HG03025 (cell line): Measurements from ENCODE around the gene CAVIN3.
A peak's percentile ranks its signal among the peaks of the same experiment; 100 is the strongest.

ENCODE experiments used
- ATAC-seq: cut with Tn5 transposase; IDR thresholded peaks from one replicate; pipeline ENCODE4 v1.9.1; 2021; ENCODE audit warnings: mild to moderate bottlenecking, moderate library complexity; ENCODE audit not compliant: unreplicated experiment, low FRiP score

The CAVIN3 gene, protein sequence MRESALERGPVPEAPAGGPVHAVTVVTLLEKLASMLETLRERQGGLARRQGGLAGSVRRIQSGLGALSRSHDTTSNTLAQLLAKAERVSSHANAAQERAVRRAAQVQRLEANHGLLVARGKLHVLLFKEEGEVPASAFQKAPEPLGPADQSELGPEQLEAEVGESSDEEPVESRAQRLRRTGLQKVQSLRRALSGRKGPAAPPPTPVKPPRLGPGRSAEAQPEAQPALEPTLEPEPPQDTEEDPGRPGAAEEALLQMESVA

DNA sequence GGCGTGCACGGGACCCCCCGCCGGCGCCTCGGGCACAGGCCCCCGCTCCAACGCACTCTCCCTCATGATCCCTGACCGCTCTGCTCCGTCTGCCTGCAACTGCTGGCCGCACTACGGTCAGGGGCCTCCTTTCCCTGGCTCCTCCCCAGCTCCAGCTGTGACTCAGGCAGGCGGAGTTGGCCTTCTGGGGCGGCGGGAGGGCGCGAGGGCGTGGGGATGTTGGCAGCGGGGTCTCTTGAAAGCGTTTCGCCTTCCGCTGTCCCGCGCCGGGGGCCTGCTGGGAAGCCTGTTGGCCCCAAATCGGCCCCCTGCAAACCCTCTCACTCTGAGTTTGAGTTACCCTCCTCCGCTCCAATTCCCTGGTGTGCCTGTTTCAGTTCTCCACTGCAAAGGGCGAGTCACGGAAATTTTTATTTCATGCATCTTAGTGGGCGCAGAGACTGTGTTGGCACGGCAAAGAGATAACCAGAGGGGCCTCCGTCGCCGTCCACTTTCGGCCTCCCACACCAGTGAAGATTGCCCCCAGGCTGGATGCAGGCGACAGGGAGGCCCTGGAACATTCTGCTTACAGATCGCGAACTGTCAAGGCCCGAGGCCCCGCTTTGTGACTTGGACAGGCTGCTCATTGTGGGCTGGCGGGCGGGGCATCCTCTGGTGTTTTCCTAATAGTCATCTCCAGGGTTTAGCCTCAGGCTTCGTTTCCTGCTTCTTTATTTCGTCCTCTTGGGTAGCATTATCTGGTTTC lies at the start of gene CAVIN3:
TSS of gene CAVIN3 (minus strand) at position 91 of the 745 bp plus-strand sequence. CDS start at position 66, 25 bp downstream.
- peak; percentile 47 for ATAC-seq

GRCh38 chr11:6365659-6366058 lies 45.4 kb upstream of the CAVIN3 start:
- no peak for ATAC-seq

DNA sequence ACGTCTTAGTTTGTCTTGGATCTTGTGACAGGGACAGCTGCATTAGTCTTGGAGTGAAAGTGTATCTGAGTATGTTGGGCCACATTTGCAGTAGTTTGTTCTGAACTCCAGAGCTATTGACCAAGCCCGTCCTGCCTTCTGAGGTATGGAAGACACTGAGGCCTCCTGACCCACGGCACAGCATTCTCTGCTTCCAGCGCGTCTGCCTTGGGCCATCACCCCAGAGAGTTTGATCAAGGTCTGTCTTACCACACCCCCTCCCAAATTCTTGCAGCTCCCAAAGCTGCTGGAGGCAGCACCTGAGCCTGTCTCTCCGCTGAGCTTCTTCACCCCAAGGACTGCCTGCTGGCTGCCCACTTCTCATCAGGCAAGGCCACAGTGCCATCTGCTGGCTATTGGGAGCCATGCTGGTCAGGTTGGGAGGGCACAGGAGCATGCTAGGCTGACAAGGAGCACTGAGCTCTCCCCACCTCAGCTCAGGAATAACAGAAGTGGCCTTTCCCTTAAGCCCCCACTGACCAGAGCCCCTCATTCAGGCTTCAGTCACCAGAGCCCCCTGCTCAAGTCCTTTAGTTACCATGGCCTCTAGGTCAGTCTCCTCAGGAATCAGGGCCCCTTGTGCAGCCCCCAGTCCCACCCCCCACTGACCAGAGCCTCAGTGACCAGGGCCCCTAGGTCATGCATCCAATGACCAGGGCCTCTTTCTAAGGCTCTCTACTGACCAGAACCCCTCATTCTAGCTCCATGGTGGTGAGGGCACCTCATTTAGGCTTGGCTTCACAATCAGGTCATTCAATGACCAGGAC lies 42.8 kb upstream of the CAVIN3 start:
- peak; percentile 97 for ATAC-seq

DNA sequence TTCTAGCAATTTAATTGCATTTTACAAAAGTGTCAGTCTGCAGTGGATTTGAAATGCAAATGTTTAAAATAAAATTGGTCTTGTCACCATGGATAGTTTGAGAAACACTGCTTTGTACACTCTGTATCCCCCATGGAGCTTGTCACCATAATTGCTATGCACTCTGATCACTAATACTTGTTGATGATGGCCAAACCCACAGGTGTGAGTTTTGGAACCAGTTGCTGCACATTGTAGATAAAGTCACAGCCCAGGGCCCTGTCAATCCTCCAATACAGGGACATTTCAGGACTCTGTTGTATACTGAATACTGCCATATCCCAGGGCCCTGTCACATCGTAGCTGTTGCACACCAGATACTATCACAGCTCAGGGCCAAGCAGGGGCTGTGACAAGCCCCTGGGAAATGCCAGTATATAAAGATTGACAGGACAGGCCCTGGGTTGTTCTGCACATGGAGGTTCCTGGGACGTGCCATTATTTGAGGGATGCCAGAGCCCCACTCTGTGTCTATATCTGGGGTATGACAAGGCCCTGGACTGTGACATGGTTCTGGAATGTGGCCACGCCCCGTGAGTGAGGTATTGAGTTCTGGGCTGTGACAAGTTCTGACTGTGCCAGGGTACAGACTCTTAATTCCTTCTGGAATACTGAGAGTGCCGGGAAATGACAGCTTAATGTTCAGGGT lies 42.0 kb upstream of the CAVIN3 start:
- ATAC-seq: no peak

DNA sequence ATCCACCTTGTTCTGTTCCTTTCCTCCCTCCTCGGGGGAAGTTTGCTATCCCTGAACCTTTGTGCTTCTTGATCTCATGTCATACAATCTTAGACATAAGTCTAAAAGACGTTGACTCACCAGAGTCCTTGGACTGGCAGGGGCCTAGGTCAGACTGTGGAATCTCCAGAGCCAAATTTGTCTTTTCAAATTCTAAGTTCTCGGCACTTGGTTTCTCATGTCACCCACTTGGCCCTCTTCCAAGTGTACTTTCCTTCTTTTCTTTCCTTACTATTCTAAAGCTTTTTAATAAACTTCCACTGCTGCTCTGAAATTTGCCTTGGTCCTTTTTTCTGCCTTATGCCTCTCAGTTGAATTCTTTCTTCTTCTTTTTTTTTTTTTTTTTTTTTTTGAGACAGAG lies 39.9 kb upstream of the CAVIN3 start:
- ATAC-seq: no peak

GRCh38 chr11:6357222-6357621 lies 36.9 kb upstream of the CAVIN3 start:
- ATAC-seq: no peak

DNA sequence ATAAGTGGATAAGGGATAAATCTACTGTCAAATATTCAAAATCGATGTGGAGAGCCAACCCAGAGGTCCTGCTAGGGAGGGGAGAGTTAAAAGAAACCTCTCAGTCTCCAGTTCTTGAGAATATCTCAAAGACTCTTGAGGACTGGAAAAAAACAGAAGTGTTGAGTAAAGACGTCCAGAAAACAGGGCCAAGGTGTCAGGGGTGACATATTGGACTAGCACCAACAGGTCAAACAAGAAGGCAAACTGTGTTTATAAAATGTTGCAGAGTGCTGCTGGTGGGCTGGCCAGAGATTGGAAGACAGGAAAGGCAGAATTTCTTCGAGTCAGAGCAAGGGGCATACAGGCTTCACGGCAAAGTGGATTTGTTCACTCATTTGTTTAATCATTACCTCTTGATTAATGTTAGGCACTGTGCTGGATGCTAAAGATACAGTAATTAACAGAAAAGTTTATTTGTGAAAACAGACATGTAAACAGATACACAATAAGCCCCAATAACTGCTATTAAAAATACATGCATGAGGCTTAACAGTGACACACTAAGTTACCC lies 36.3 kb upstream of the CAVIN3 start:
- no peak for ATAC-seq

GRCh38 chr11:6354651-6355485 lies 34.6 kb upstream of the CAVIN3 start:
- no peak for ATAC-seq

GRCh38 chr11:6353367-6353987 lies 33.2 kb upstream of the CAVIN3 start:
- ATAC-seq: peak; percentile 69

DNA sequence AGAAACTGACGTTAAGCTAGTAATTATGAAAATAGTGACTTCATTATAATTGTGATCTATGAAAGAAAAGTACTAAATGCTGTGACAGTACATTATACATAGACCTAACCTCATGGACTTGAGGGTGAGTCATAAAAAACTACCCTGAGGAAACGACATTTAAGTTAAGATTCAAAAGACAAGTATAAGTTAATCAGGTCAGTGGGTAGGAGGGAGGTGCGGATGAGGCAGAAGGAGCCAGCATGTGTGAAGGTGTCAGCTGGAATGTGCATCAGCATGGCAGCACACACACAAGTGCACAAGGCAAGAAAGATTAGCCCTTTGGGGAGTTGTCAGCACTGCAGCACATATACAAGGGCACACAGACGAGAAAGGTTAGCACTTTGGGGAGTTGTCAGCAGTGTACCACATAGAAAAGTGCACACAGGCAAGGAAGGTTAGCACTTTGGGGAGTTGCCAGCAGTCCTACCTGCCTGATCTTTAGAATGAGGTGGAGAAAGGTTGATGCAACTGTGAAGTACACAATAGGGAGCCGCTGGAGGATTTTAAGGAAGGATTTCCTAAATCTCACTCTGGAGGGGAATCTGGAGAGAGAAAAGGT lies 31.6 kb upstream of the CAVIN3 start:
- no peak for ATAC-seq

DNA sequence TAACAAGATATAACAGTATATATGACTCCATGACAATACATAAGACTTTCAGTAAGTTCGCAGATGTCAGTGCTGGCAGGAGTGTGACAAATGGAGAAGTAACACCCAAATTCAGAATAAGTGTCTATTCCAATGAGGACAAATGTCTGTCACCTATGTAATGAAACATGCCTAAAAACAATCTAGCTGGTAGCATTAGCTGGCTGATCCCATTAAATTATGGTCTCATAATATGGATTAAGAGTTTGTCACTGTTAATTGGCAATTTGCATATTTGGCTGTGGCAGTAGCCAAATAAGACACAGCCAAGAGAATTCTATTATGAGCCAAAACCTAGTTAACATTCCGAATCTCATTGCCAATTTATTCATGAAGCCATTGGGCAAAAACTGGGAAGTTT lies 30.2 kb upstream of the CAVIN3 start:
- ATAC-seq: no peak

- no peak for ATAC-seq
Measured at GRCh38 chr11:6350043-6350442, 29.7 kb upstream of the CAVIN3 start.

- ATAC-seq: no peak
Measured at GRCh38 chr11:6345366-6345765, 25.1 kb upstream of the CAVIN3 start.

GRCh38 chr11:6336293-6336692 lies 16.0 kb upstream of the CAVIN3 start:
- no peak for ATAC-seq

- no peak for ATAC-seq
Measured at GRCh38 chr11:6334806-6335205, 14.5 kb upstream of the CAVIN3 start.

- no peak for ATAC-seq
Measured at GRCh38 chr11:6333095-6333494, 12.8 kb upstream of the CAVIN3 start.

DNA sequence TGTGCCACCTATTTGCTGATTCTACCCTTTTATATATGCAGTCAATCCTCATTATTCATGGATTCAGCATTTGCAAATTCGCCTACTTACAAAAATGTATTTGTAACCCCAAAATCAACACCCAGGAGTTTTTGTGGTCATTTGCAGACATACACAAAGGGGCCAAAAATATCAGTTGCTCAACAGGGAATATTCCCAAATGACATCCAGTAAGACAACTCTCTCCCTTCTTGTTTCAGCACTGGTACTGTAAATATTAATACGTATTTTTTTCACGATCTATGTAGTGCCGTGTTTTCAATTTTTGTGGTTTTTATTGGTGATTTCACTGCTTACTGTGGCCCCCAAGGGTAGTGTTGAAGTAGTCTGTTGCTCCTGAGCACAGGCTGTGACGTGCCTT lies 11.8 kb upstream of the CAVIN3 start:
- no peak for ATAC-seq

GRCh38 chr11:6328321-6328720 lies 8.0 kb upstream of the CAVIN3 start:
- no peak for ATAC-seq

DNA sequence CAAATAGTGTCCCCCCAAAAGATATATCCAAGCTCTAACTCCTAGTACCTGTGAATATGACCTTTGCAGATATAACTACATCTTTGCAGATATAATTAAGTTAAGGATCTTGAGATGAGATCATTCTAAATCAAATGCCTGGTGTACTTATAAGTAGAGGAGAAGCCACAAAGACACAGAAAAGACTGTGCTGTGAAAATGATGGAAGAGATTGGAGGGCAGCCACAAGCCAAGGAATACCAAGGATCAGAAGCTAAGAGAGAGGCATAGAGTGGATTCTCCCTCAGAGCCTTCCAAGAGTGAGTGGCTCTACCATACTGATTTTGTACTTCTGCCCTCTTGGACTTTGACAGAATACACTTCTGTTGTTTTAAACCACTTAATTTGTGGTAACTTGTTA lies 7.5 kb upstream of the CAVIN3 start:
- no peak for ATAC-seq
